ENCODE measurements around the gene SIGLEC15.

GRCh38 chr18:45841060-45841764 lies 15.7 kb downstream of the SIGLEC15 start:
- TF ChIP-seq CTCF (IDR thresholded peaks at IDR 0.05; ENCODE audit: low read depth, low read length): no peak
- no peak for TF ChIP-seq EZH2phosphoT487 (IDR thresholded peaks at IDR 0.05; ENCODE audit: low read depth)
